HG03095 (cell line): ENCODE results near the gene ZBED4.

Experiments used
- ATAC-seq: cut with Tn5 transposase; IDR thresholded peaks from one replicate; pipeline ENCODE4 v1.9.1; 2021; ENCODE audit warnings: moderate library complexity; ENCODE audit not compliant: unreplicated experiment

Gene ZBED4

DNA sequence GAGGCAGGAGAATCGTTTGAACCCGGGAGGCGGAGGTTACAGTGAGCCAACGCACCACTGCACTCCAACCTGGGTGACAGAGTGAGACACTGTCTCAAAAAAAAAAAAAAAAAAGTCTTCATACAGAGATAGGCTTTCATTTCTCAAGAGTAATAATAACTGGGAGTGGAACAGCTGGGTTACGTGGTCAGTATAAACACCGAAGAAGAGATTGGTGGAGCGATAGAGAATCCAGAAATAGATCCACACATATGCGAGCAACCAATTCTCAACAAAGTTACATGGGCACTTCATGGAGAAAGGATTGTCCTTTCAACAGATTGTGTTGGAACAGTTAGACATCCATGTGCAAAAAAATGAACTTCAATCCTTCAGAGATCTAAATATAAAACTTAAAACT is 24.6 kb downstream of the ZBED4 start:
- no peak for ATAC-seq

DNA sequence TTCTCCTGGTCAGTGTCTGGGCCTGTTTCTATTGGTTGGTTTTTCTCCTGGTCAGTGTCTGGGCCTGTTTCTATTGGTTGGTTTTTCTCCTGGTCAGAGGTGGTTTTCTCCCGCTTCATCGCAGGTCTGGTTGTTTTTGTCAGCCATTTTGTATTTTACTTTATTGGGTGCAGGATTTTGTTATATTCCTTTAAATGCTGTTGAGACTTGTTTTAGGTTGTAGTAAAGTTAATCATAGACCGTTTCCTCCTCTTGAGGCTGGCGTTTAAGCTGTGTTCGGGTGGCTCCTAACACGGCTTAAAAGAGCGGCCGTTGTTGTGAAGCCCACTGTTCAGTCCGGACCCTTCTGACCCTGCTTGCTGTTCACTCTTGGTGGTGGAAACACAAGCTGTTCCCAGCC is 26.2 kb downstream of the ZBED4 start:
- no peak for ATAC-seq

DNA sequence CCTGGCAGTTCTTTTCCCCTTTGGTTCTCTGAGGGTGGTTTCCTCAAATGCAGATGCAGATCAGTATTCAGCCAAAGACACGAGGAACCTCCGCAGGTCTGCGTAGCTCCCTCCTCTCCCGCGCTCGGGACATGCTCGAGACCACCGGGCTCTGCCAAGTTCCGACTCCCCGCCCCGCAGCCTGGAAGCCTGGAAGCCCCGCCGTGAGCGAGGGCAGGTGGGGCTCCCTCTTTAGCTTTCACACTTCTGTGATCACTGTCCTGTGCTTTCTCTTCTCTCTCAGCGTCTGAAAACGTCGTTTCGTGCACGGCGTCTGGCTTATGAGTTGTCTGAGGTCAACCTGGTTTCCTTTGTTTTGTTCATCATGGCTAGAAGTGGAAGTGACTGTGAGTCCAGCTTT is 26.6 kb downstream of the ZBED4 start:
- no peak for ATAC-seq

DNA sequence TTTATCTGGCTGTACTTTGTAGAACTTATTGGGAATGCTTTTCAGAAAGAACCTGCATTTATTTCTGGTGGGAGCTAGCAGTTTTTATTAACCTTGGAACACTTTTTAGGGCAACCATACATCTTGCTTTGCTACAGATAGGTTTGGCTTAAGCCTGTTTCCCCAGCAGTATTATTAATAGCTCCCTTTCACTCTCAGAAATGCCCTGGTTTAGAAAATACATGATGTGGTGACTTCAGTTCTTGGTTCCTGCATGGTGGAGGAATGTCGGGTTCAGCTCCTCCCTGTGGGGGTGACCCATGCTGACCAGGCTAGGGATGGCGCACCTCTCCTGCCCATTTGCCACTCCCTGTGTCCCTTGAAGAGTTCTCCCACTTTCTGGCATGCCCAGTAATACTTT is 28.2 kb downstream of the ZBED4 start:
- ATAC-seq: no peak

- no peak for ATAC-seq
These were observed 29.1 kb downstream of the ZBED4 start for GRCh38 chr22:49882519-49883293.

GRCh38 chr22:49883294-49883640 is 29.6 kb downstream of the ZBED4 start:
- no peak for ATAC-seq

DNA sequence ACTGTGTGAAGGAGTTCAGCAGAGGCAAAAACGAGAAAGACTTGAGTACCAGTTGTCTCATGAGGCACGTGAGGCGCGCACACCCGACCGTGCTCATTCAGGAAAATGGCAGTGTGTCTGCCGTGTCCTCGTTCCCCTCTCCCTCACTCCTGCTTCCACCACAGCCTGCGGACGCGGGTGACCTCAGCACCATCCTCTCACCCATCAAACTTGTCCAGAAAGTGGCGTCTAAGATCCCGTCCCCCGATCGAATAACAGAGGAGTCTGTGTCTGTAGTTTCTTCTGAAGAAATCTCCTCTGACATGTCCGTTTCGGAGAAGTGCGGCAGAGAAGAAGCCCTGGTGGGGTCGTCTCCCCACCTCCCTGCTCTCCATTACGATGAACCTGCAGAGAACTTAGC is 30.4 kb downstream of the ZBED4 start:
- no peak for ATAC-seq

GRCh38 chr22:49884503-49885260 is 31.0 kb downstream of the ZBED4 start:
- ATAC-seq: no peak

DNA sequence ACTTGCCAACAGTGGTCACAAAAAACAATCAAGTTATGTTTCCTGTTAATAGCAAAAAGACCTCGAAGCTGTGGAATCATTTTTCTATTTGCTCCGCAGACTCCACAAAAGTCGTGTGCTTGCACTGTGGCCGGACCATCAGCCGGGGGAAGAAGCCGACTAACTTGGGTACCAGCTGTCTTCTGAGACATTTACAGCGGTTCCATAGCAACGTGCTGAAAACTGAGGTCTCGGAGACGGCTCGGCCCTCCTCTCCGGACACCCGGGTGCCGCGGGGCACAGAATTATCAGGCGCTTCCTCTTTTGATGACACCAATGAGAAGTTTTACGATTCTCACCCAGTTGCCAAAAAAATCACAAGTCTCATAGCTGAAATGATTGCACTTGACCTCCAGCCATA is 31.6 kb downstream of the ZBED4 start:
- no peak for ATAC-seq

- ATAC-seq: no peak
These were observed 32.2 kb downstream of the ZBED4 start for GRCh38 chr22:49885881-49886280.

DNA sequence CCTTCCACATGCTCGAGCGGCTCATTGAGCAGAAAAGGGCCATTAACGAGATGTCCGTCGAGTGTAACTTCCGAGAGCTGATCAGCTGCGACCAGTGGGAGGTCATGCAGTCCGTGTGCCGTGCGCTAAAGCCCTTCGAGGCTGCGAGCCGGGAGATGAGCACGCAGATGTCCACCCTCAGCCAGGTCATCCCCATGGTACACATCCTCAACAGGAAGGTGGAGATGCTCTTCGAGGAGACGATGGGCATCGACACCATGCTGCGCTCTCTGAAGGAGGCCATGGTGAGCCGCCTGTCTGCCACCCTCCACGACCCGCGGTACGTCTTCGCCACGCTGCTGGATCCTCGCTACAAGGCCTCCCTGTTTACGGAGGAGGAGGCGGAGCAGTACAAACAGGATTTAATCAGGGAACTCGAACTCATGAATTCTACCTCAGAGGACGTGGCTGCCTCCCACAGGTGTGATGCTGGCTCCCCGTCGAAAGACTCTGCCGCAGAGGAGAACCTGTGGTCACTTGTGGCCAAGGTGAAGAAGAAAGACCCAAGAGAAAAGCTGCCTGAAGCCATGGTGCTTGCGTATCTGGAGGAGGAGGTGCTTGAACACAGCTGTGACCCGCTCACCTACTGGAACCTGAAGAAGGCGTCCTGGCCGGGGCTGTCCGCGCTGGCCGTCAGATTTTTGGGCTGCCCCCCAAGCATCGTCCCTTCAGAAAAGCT is 32.9 kb downstream of the ZBED4 start:
- no peak for ATAC-seq

- no peak for ATAC-seq
These were observed 33.4 kb downstream of the ZBED4 start for GRCh38 chr22:49887064-49887451.

DNA sequence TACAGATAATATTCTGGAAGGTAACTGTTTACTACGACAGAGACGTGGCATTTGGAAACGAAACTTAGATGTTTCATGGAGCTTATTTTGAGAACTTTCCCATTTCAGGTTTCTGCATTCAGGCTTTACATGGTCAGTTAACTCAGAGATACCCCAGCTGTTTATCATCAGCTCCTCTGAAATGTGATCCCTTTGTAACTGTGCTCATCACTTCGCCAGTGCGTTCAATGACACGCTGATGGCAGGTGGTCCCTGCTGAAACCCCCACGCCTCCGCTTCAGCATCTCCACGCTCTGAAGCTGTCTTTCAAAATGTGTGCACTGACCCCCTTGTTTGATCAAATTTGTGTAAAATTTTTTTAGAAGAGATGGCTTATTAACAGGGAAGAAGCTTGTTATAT is 34.1 kb downstream of the ZBED4 start:
- ATAC-seq: no peak

GRCh38 chr22:49889071-49889470 is 35.4 kb downstream of the ZBED4 start:
- ATAC-seq: no peak

DNA sequence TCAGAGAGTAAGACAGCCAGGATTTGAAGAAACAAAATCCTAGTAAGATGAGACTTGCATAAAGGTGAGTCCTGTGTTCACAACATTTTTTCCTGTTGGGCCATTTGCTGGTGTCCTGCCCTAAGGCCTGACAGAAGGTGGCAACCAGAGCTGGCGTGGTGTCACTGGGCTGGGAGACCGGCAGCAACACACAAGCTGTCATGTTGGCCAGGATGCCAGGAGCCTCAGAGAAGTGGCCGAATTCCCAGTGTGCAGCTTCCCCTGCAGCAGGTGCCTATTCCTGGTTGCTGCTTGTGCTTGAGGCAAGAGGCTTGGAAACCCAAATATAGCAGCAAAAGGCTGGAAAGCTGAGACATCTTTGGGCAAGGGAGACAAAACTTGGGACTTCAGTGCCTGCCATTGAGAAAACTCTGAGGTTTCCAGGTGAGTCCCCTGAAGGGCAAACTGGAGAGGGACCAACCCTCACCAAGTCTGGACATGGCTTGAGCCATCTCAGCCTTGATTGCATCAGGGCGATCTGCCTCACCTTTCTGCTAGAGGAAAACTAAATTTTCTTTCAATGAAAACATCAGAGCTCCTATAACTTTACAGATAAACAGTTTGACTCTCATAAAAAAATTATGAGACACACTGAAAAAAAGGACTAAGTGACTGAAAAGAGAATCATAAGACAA is 38.7 kb downstream of the ZBED4 start:
- ATAC-seq: no peak

- no peak for ATAC-seq
These were observed 39.4 kb downstream of the ZBED4 start for GRCh38 chr22:49893025-49893424.

DNA sequence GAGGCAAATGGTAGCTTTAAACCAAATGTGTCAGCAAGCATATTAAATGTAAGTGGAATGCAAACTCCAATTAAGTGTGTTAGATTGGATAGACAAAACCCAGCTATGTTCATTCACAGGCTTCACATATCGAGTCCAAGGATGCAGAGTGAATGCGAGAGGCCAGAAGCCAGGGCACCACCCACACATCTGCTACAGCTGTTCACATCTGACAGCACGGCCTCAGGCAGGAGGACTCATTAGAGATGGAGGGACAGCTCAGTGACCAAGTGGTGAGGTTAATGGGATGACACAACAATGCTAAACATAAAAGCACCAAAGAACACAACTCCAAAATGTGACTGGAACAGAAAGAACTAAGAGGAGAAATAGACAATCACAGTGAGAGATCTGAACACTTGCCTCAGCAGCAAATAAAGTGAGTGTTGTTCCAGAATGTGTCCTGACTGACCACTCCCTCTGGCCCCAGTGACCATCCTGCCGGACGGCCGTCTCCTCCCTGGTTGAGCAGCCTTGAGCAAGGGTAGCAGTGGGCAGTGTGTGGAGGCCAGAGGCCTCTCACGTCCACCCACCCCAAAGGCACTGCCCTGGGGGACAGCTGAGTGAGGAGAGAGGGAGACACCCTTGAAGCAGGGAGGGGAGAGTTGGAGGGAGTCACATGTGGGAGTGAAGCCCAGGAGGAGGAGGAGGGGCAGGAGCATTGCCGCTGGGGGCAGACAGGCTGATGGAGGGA is 40.8 kb downstream of the ZBED4 start:
- ATAC-seq: no peak

DNA sequence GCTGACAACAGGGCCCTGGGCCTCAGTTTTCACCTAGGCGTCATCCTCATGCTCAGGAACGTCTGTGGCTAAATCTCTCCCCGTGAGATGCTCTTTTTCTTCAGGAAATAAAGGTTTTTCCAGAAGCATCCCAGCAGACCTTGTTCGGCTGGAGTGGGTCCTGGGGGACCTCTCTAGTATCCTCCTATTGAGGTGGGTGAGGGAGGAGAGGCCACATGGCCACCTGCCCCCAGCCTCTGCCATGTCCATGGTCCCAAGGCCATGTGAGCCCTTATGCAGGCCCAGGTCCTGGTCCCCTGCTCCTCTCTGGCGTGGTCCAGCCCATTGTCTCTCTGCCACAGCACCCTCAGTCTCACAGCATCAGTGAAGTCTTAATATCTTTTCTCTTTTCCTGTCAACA is 42.6 kb downstream of the ZBED4 start:
- ATAC-seq: no peak

GRCh38 chr22:49897015-49897684 is 43.5 kb downstream of the ZBED4 start:
- ATAC-seq: no peak

- no peak for ATAC-seq
These were observed 45.9 kb downstream of the ZBED4 start for GRCh38 chr22:49899530-49899929.
